Measurements from ENCODE around the gene PHGDH. TPM values are rescaled to one million over a fixed set of nuclear protein-coding genes. Genes with fewer than 3 reads are reported as not detected.

Gene PHGDH
- total RNA-seq, 1 donor from 2014 or later: 217 TPM

- Mint-ChIP-seq H3K27ac (peak overlapping the region; percentile 34), H3K9me3 (no peaks in the 10 kb centered on the region), H3K4me3 (no peak overlapping the region), H3K36me3 (peaks cover 65% of the 10 kb centered on the region), H3K27me3 (no peaks in the 10 kb centered on the region), H3K4me1 (ENCODE audit: unreplicated experiment) (peaks cover 18% of the 10 kb centered on the region)
- no peak for DNase-seq (ENCODE audit: extremely low spot score, unreplicated experiment)
- TF ChIP-seq CTCF (conservative IDR thresholded peaks at IDR 0.05): no peak
Observed at GRCh38 chr1:119725626-119726025, 13.9 kb downstream of the PHGDH start.

GRCh38 chr1:119727991-119728390 is 16.3 kb downstream of the PHGDH start:
- Mint-ChIP-seq H3K4me3 (no peak overlapping the region), H3K27me3 (no peaks in the 10 kb centered on the region), H3K4me1 (ENCODE audit: unreplicated experiment) (peaks cover 4% of the 10 kb centered on the region), H3K36me3 (peaks cover 50% of the 10 kb centered on the region), H3K27ac (no peak overlapping the region), H3K9me3 (no peaks in the 10 kb centered on the region)
- TF ChIP-seq CTCF (conservative IDR thresholded peaks at IDR 0.05): no peak
- no peak for DNase-seq (ENCODE audit: extremely low spot score, unreplicated experiment)

- H3K36me3 Mint-ChIP-seq: peaks cover 40% of the 10 kb centered on the region
- H3K4me1 Mint-ChIP-seq (ENCODE audit: unreplicated experiment): peaks cover 4% of the 10 kb centered on the region
- H3K27ac Mint-ChIP-seq: peak overlapping the region; percentile 65
- no peaks in the 10 kb centered on the region for H3K9me3 Mint-ChIP-seq
- no peak for DNase-seq (ENCODE audit: extremely low spot score, unreplicated experiment)
- no peak overlapping the region for H3K4me3 Mint-ChIP-seq
- no peak for TF ChIP-seq CTCF (conservative IDR thresholded peaks at IDR 0.05)
- H3K27me3 Mint-ChIP-seq: no peaks in the 10 kb centered on the region
Observed at GRCh38 chr1:119729044-119729443, 17.3 kb downstream of the PHGDH start.

- Mint-ChIP-seq H3K36me3 (peaks cover 29% of the 10 kb centered on the region), H3K4me3 (no peak overlapping the region), H3K27ac (no peak overlapping the region), H3K4me1 (ENCODE audit: unreplicated experiment) (peaks cover 4% of the 10 kb centered on the region), H3K27me3 (no peaks in the 10 kb centered on the region), H3K9me3 (no peaks in the 10 kb centered on the region)
- DNase-seq (ENCODE audit: extremely low spot score, unreplicated experiment): no peak
- no peak for TF ChIP-seq CTCF (conservative IDR thresholded peaks at IDR 0.05)
Observed at GRCh38 chr1:119731060-119731459, 19.3 kb downstream of the PHGDH start.

DNA sequence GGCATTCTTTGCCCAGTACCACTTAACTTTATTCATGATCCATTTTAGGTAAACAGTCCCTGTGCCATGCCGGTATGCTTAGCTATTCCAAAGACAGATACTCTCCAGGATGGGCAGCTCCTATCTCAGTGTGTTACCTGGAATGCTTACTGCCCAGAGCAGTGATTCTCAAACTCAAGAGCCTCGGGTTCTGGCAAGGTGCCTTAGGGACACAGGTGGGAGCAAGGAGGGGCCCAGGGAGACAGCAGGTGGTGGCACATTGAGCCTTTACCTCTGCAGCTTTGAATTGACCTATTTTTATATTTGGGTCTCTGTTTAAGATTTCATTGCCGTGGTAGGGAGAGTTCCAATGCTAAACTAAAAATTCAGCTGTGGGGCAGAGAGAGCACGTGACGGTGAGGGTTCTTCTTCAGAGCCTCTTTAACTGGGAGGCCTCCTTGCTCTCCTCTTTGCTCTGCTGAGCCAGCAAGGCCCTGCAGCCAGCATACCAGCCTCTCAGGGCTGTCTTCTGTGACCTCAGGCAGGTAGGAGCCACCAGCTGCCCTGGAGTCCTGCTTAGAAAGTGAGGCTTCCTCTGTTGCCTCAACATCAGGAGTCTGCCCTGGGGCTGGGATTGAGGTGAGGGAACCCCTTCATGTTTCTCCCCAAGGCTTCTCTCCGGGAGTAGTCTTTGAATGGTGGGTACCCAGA is 20.2 kb downstream of the PHGDH start:
- no peak overlapping the region for H3K4me3 Mint-ChIP-seq
- no peaks in the 10 kb centered on the region for H3K9me3 Mint-ChIP-seq
- no peak for TF ChIP-seq CTCF (conservative IDR thresholded peaks at IDR 0.05)
- H3K4me1 Mint-ChIP-seq (ENCODE audit: unreplicated experiment): peaks cover 5% of the 10 kb centered on the region
- no peaks in the 10 kb centered on the region for H3K27me3 Mint-ChIP-seq
- H3K27ac Mint-ChIP-seq: no peak overlapping the region
- no peak for DNase-seq (ENCODE audit: extremely low spot score, unreplicated experiment)
- H3K36me3 Mint-ChIP-seq: peaks cover 31% of the 10 kb centered on the region
